ENCODE measurements around the gene CDK6. TPM values are rescaled to one million over a fixed set of nuclear protein-coding genes. Genes with fewer than 3 reads are reported as not detected.

Gene CDK6
- total and polyA plus RNA-seq, 4 donors, result 3.3 to 35.0 (median 12.0) TPM

GRCh38 chr7:92747041-92747835 lies 89.1 kb downstream of the CDK6 start:
- H3K4me3 ChIP-seq (ENCODE audit: low read depth in 1 of 3, low read length in 3 of 3), result no peak overlapping the region
- peaks cover 2 to 11% (median 6%) of the 10 kb centered on the region in 4 donors for H3K4me1 ChIP-seq (ENCODE audit: control insufficient read depth in 4 of 4, insufficient read depth in 4 of 4, low read length in 3 of 4)
- TF ChIP-seq NR2F2 (IDR thresholded peaks at IDR 0.05) (no peak), ZBTB33 (IDR thresholded peaks at IDR 0.05) (no peak), YY1 (IDR thresholded peaks at IDR 0.05) (no peak), GABPA (IDR thresholded peaks at IDR 0.05 in 1 of 2, conservative IDR thresholded peaks at IDR 0.05 in 1 of 2) (no peak), REST (IDR thresholded peaks at IDR 0.05) (no peak), FOXA2 (IDR thresholded peaks at IDR 0.05) (no peak), SP1 (IDR thresholded peaks at IDR 0.05) (no peak), ATF3 (IDR thresholded peaks at IDR 0.05) (no peak)
- no peak overlapping the region for H3K9ac ChIP-seq (ENCODE audit: low read depth in 1 of 2, low read length in 2 of 2)
- H3K27ac ChIP-seq (ENCODE audit: low read depth in 1 of 2, low read length in 2 of 2), result no peak overlapping the region
- no peaks in the 10 kb centered on the region for H3K27me3 ChIP-seq (ENCODE audit: control insufficient read depth in 4 of 4, insufficient read depth in 4 of 4, low read length in 3 of 4)
- no peaks in the 10 kb centered on the region for H3K36me3 ChIP-seq (ENCODE audit: control insufficient read depth in 4 of 4, insufficient read depth in 3 of 4, low read depth in 1 of 4, low read length in 3 of 4)
- DNase-seq (ENCODE audit: low spot score), result no peak
- no peaks in the 10 kb centered on the region for H3K9me3 ChIP-seq (ENCODE audit: control insufficient read depth in 4 of 4, low read length in 3 of 4)
- 83% methylated on average over 3 of the region's 3 CpGs for WGBS

GRCh38 chr7:92745241-92745640 lies 91.1 kb downstream of the CDK6 start:
- DNase-seq (ENCODE audit: low spot score), result no peak
- 93% methylated on average over 4 of the region's 4 CpGs for WGBS
- TF ChIP-seq JUND (IDR thresholded peaks at IDR 0.05), result no peak
- no peak for TF ChIP-seq FOXA1 (IDR thresholded peaks at IDR 0.05)
- no peak for TF ChIP-seq HNF4A (conservative IDR thresholded peaks at IDR 0.05)
- TF ChIP-seq ZBTB33 (IDR thresholded peaks at IDR 0.05), result no peak
- TF ChIP-seq YY1 (IDR thresholded peaks at IDR 0.05), result no peak
- TF ChIP-seq REST (IDR thresholded peaks at IDR 0.05), result no peak
- TF ChIP-seq TAF1 (conservative IDR thresholded peaks at IDR 0.05), result no peak
- TF ChIP-seq MAX (IDR thresholded peaks at IDR 0.05), result no peak
- TF ChIP-seq SP1 (IDR thresholded peaks at IDR 0.05), result no peak
- TF ChIP-seq RAD21 (IDR thresholded peaks at IDR 0.05), result no peak
- no peak for TF ChIP-seq EGR1 (IDR thresholded peaks at IDR 0.05; ENCODE audit: low read depth in 2 of 2)
- TF ChIP-seq NR2F2 (IDR thresholded peaks at IDR 0.05), result no peak
- TF ChIP-seq RXRA (IDR thresholded peaks at IDR 0.05), result no peak
- no peak for TF ChIP-seq GABPA (IDR thresholded peaks at IDR 0.05 in 1 of 2, conservative IDR thresholded peaks at IDR 0.05 in 1 of 2)
- no peak for TF ChIP-seq FOXA2 (IDR thresholded peaks at IDR 0.05)
- TF ChIP-seq ATF3 (IDR thresholded peaks at IDR 0.05), result no peak
- no peak for TF ChIP-seq HNF4G (IDR thresholded peaks at IDR 0.05)

More at GRCh38 chr7:92745241-92745640, 91.1 kb downstream of the CDK6 start:
- Histone ChIP-seq H3K27me3 (ENCODE audit: control insufficient read depth in 4 of 4, insufficient read depth in 4 of 4, low read length in 3 of 4) (no peaks in the 10 kb centered on the region), H3K36me3 (ENCODE audit: control insufficient read depth in 4 of 4, insufficient read depth in 3 of 4, low read depth in 1 of 4, low read length in 3 of 4) (no peaks in the 10 kb centered on the region), H3K9ac (ENCODE audit: low read depth in 1 of 2, low read length in 2 of 2) (no peak overlapping the region), H3K27ac (ENCODE audit: low read depth in 1 of 2, low read length in 2 of 2) (no peak overlapping the region), H3K9me3 (ENCODE audit: control insufficient read depth in 4 of 4, low read length in 3 of 4) (no peaks in the 10 kb centered on the region), H3K4me1 (ENCODE audit: control insufficient read depth in 4 of 4, insufficient read depth in 4 of 4, low read length in 3 of 4) (peaks cover 2 to 10% (median 6%) of the 10 kb centered on the region in 4 donors), H3K4me3 (ENCODE audit: low read depth in 1 of 3, low read length in 3 of 3) (no peak overlapping the region)

Data from liver (tissue), 9 donors.